HEK293 (cell line): ENCODE measurements around the gene CHKA.

Experiments used
- CTCF ChIP-seq: fragments of 450-650 bp; formaldehyde crosslinking; IDR thresholded peaks from 2 replicates; pipeline ENCODE4 v1.5.1; 2016; ENCODE audit warnings: missing biosample characterization, missing genetic modification characterization
- ZBTB21 ChIP-seq: fragments of 450-650 bp; formaldehyde crosslinking; IDR thresholded peaks from 2 replicates; pipeline ENCODE4 v1.5.1; 2017; ENCODE audit warnings: missing biosample characterization, missing genetic modification characterization
- ZNF423 ChIP-seq: fragments of 450-650 bp; formaldehyde crosslinking; IDR thresholded peaks from 2 replicates; pipeline ENCODE4 v1.5.1; 2016; ENCODE audit warnings: missing biosample characterization, missing genetic modification characterization
- ZNF785 ChIP-seq: fragments of 450-650 bp; formaldehyde crosslinking; IDR thresholded peaks from 2 replicates; pipeline ENCODE4 v1.5.1; 2016; ENCODE audit warnings: missing biosample characterization, missing genetic modification characterization

GRCh38 chr11:68160100-68160695 lies 39.0 kb upstream of the CHKA start:
- TF ChIP-seq ZNF423 (tag by site-specific recombination) (no peak), CTCF (tag by site-specific recombination) (no peak), ZBTB21 (tag by site-specific recombination) (no peak), ZNF785 (no peak)
